ENCODE measurements around the gene KEL. TPM values are rescaled to one million over a fixed set of nuclear protein-coding genes. Genes with fewer than 3 reads are reported as not detected.
A peak's percentile ranks its signal among the peaks of the same experiment; 100 is the strongest.

Gene KEL
- total RNA-seq, 1 donor from 2014 or later, result 1.6 TPM

- H3K9me3 ChIP-seq, result no peaks in the 10 kb centered on the region
- no peak for TF ChIP-seq CTCF (IDR thresholded peaks at IDR 0.05)
- H3K36me3 ChIP-seq, result no peaks in the 10 kb centered on the region
- no peaks in the 10 kb centered on the region for H3K4me1 ChIP-seq
- ATAC-seq, result no peak
- intact Hi-C loops (cut with DNase I), result no loop called here
- no peak for DNase-seq
- no peak overlapping the region for H3K27ac ChIP-seq
- H3K4me3 ChIP-seq, result no peak overlapping the region
- H3K27me3 ChIP-seq (ENCODE audit: low read depth), result no peaks in the 10 kb centered on the region
These were observed 11.9 kb downstream of the KEL start for GRCh38 chr7:142950235-142950634.

- intact Hi-C loops (cut with DNase I), result no loop called here
- DNase-seq (no peak), ATAC-seq (no peak)
- H3K36me3 ChIP-seq, result no peaks in the 10 kb centered on the region
- no peaks in the 10 kb centered on the region for H3K4me1 ChIP-seq
- no peak overlapping the region for H3K4me3 ChIP-seq
- no peak for TF ChIP-seq CTCF (IDR thresholded peaks at IDR 0.05)
- H3K27ac ChIP-seq, result no peak overlapping the region
- H3K9me3 ChIP-seq, result no peaks in the 10 kb centered on the region
- no peaks in the 10 kb centered on the region for H3K27me3 ChIP-seq (ENCODE audit: low read depth)
These were observed 13.6 kb downstream of the KEL start for GRCh38 chr7:142948603-142949002.

GRCh38 chr7:142945001-142945400, 17.2 kb downstream of the KEL start:
- DNase-seq (no peak), ATAC-seq (no peak)
- intact Hi-C loops (cut with DNase I), result no loop called here
- H3K27me3 ChIP-seq (ENCODE audit: low read depth), result no peaks in the 10 kb centered on the region
- no peak overlapping the region for H3K27ac ChIP-seq
- H3K4me3 ChIP-seq, result no peak overlapping the region
- H3K9me3 ChIP-seq, result no peaks in the 10 kb centered on the region
- H3K36me3 ChIP-seq, result no peaks in the 10 kb centered on the region
- no peak for TF ChIP-seq CTCF (IDR thresholded peaks at IDR 0.05)
- H3K4me1 ChIP-seq, result no peaks in the 10 kb centered on the region

GRCh38 chr7:142943706-142944268, 18.4 kb downstream of the KEL start:
- Histone ChIP-seq H3K36me3 (no peaks in the 10 kb centered on the region), H3K27me3 (ENCODE audit: low read depth) (no peaks in the 10 kb centered on the region), H3K4me1 (no peaks in the 10 kb centered on the region), H3K4me3 (no peak overlapping the region), H3K9me3 (no peaks in the 10 kb centered on the region), H3K27ac (no peak overlapping the region)
- DNase-seq (no peak), ATAC-seq (no peak)
- TF ChIP-seq CTCF (IDR thresholded peaks at IDR 0.05), result no peak
- intact Hi-C loops (cut with DNase I), result no loop called here

GRCh38 chr7:142942746-142943145, 19.4 kb downstream of the KEL start:
- TF ChIP-seq CTCF (IDR thresholded peaks at IDR 0.05), result no peak
- no peaks in the 10 kb centered on the region for H3K4me1 ChIP-seq
- no peak overlapping the region for H3K4me3 ChIP-seq
- H3K27ac ChIP-seq, result no peak overlapping the region
- intact Hi-C loops (cut with DNase I), result no loop called here
- no peaks in the 10 kb centered on the region for H3K9me3 ChIP-seq
- ATAC-seq, result no peak
- H3K36me3 ChIP-seq, result no peaks in the 10 kb centered on the region
- DNase-seq, result no peak
- H3K27me3 ChIP-seq (ENCODE audit: low read depth), result no peaks in the 10 kb centered on the region

- Histone ChIP-seq H3K4me3 (no peak overlapping the region), H3K9me3 (no peaks in the 10 kb centered on the region), H3K36me3 (no peaks in the 10 kb centered on the region), H3K27me3 (ENCODE audit: low read depth) (no peaks in the 10 kb centered on the region), H3K27ac (no peak overlapping the region), H3K4me1 (no peaks in the 10 kb centered on the region)
- intact Hi-C loops (cut with DNase I), result no loop called here
- TF ChIP-seq CTCF (IDR thresholded peaks at IDR 0.05), result no peak
- DNase-seq (no peak), ATAC-seq (peak in 1 of 2 donors; percentile 8)
These were observed 20.6 kb downstream of the KEL start for GRCh38 chr7:142941541-142941940.
